Liver (tissue), 9 donors: ENCODE data around the gene ZNF423. TPM values are rescaled to one million over a fixed set of nuclear protein-coding genes. Genes with fewer than 3 reads are reported as not detected.

Experiments used
- DNase-seq: peaks from one replicate; pipeline ENCODE4 v3.0.0-alpha.2; 2017; ENCODE audit warnings: low spot score
- H3K27ac ChIP-seq, 2 donors: one replicate each; pipeline ENCODE4 v1.7.0; 2013; ENCODE audit warnings: inconsistent platforms in 2 of 2, low read length in 2 of 2, control low read depth in 1 of 2, low read depth in 1 of 2, mild to moderate bottlenecking in 1 of 2
- H3K27me3 ChIP-seq, 4 donors: one replicate each; pipeline versions ENCODE4 v1.6.1 to v1.7.0; 2013; ENCODE audit warnings: low read length in 3 of 4, inconsistent platforms in 1 of 4, mild to moderate bottlenecking in 1 of 4, moderate library complexity in 1 of 4; ENCODE audit not compliant: control insufficient read depth in 4 of 4, insufficient read depth in 4 of 4
- H3K36me3 ChIP-seq, 4 donors: one replicate each; pipeline versions ENCODE4 v1.6.1 to v1.7.0; 2013; ENCODE audit warnings: low read length in 3 of 4, mild to moderate bottlenecking in 3 of 4, low read depth in 1 of 4, moderate library complexity in 1 of 4; ENCODE audit not compliant: control insufficient read depth in 4 of 4, insufficient read depth in 3 of 4
- H3K4me1 ChIP-seq, 4 donors: one replicate each; pipeline versions ENCODE4 v1.6.1 to v1.7.0; 2013; ENCODE audit warnings: low read length in 3 of 4, mild to moderate bottlenecking in 3 of 4, moderate library complexity in 1 of 4; ENCODE audit not compliant: control insufficient read depth in 4 of 4, insufficient read depth in 4 of 4
- H3K4me3 ChIP-seq, 3 donors: one replicate each; pipeline versions ENCODE4 v1.6.1 to v1.7.0; 2013; ENCODE audit warnings: low read length in 3 of 3, control low read depth in 1 of 3, low read depth in 1 of 3, mild to moderate bottlenecking in 1 of 3
- H3K9ac ChIP-seq, 2 donors: one replicate each; pipeline ENCODE4 v1.7.0; 2013; ENCODE audit warnings: low read length in 2 of 2, mild to moderate bottlenecking in 2 of 2, moderate library complexity in 2 of 2, control low read depth in 1 of 2, low read depth in 1 of 2
- H3K9me3 ChIP-seq, 4 donors: one replicate each; pipeline versions ENCODE4 v1.6.1 to v1.7.0; 2013; ENCODE audit warnings: low read length in 3 of 4; ENCODE audit not compliant: control insufficient read depth in 4 of 4
- ATF3 ChIP-seq: IDR thresholded peaks from 2 replicates; pipeline ENCODE4 v1.6.1; 2016; ENCODE audit warnings: antibody characterized with exemption
- CTCF ChIP-seq: fragments of 150-350 bp; IDR thresholded peaks from 2 replicates; pipeline ENCODE4 v1.5.1; 2017; ENCODE audit warnings: improper control_type of control experiment, low read depth, low read length; ENCODE audit not compliant: missing input control
- EGR1 ChIP-seq, 2 donors: IDR thresholded peaks; 2 replicates each; pipeline ENCODE4 v1.6.1; 2016 to 2018; ENCODE audit warnings: antibody characterized with exemption in 2 of 2, low read depth in 2 of 2
- FOXA1 ChIP-seq: IDR thresholded peaks from 2 replicates; pipeline ENCODE4 v1.6.1; 2016; ENCODE audit warnings: antibody characterized with exemption
- FOXA2 ChIP-seq: IDR thresholded peaks from 2 replicates; pipeline ENCODE4 v1.6.1; 2016; ENCODE audit warnings: antibody characterized with exemption
- GABPA ChIP-seq, 2 donors: IDR thresholded peaks in 1 of 2; conservative IDR thresholded peaks in 1 of 2; 2 replicates each; pipeline ENCODE4 v1.6.1; 2016; ENCODE audit warnings: antibody characterized with exemption in 2 of 2, mild to moderate bottlenecking in 1 of 2, moderate library complexity in 1 of 2
- HNF4A ChIP-seq, 2 donors: conservative IDR thresholded peaks; 2 replicates each; pipeline ENCODE4 v1.6.1; 2016; ENCODE audit warnings: antibody characterized with exemption in 2 of 2, mild to moderate bottlenecking in 2 of 2
- JUND ChIP-seq, 2 donors: IDR thresholded peaks; 2 replicates each; pipeline ENCODE4 v1.6.1; 2016; ENCODE audit warnings: antibody characterized with exemption in 2 of 2
- NR2F2 ChIP-seq: IDR thresholded peaks from 2 replicates; pipeline ENCODE4 v1.6.1; 2016; ENCODE audit warnings: antibody characterized with exemption
- RAD21 ChIP-seq, 2 donors: IDR thresholded peaks; 2 replicates each; pipeline ENCODE4 v1.6.1; 2016; ENCODE audit warnings: antibody characterized with exemption in 2 of 2, mild to moderate bottlenecking in 2 of 2
- RXRA ChIP-seq, 2 donors: IDR thresholded peaks; 2 replicates each; pipeline ENCODE4 v1.6.1; 2017 to 2018; ENCODE audit warnings: antibody characterized with exemption in 2 of 2, mild to moderate bottlenecking in 1 of 2
- SP1 ChIP-seq: IDR thresholded peaks from 2 replicates; pipeline ENCODE4 v1.6.1; 2018; ENCODE audit warnings: antibody characterized with exemption, mild to moderate bottlenecking
- TAF1 ChIP-seq: conservative IDR thresholded peaks from 2 replicates; pipeline ENCODE4 v1.6.1; 2016; ENCODE audit warnings: antibody characterized with exemption, mild to moderate bottlenecking
- ZBTB33 ChIP-seq: IDR thresholded peaks from 2 replicates; pipeline ENCODE4 v1.6.1; 2016; ENCODE audit warnings: antibody characterized with exemption
- WGBS: extraction: QIAGEN DNeasy Blood & Tissue Kit; methylation state at CpG from one replicate; pipeline ENCODE4 v1.1.7; 2013; 5-methylcytosine and 5-hydroxymethylcytosine counted together
- polyA plus RNA-seq, 2 donors: library from polyadenylated mRNA; stranded (reverse) in 1 of 2; unstranded in 1 of 2; fragments of 200-250 nt in 1 of 2; fragments of >200 nt in 1 of 2; fragmentation: Nextera tagmentation in 1 of 2; extraction: Ambion mirVana in 1 of 2; gene quantifications; one replicate each; pipeline versions ENCODE4 v1.2.1 to v1.2.3, GENCODE V29; 2013 to 2015
- total RNA-seq, 2 donors: library from RNA; depleted of rRNA; stranded (reverse); fragments of >200 nt; gene quantifications; one replicate each; pipeline ENCODE4 v1.2.3, GENCODE V29; 2014
- TF ChIP-seq, protein P1 (sequence below): IDR thresholded peaks from 2 replicates; pipeline ENCODE4 v1.6.1; 2016; ENCODE audit warnings: antibody characterized with exemption, mild to moderate bottlenecking
- TF ChIP-seq, protein P2 (sequence below): IDR thresholded peaks from 2 replicates; pipeline ENCODE4 v1.6.1; 2016; ENCODE audit warnings: antibody characterized with exemption
- donor health status: healthy.
- donor health status: healthy.
- donor health status: healthy.
- donor health status: healthy.
- donor health status: healthy.

Gene ZNF423
- total and polyA plus RNA-seq, 4 donors: 0.24 to 1.6 (median 0.39) TPM

GRCh38 chr16:49544828-49545227 is 311.1 kb downstream of the ZNF423 start:
- no peaks in the 10 kb centered on the region for H3K9me3 ChIP-seq
- TF ChIP-seq SP1: no peak
- TF ChIP-seq HNF4A (conservative IDR thresholded peaks at IDR 0.05): no peak
- TF ChIP-seq CTCF: no peak
- no peak for TF ChIP-seq EGR1 (IDR thresholded peaks at IDR 0.05; ENCODE audit: low read depth in 2 of 2)
- TF ChIP-seq RAD21 (IDR thresholded peaks at IDR 0.05): no peak
- no peak for TF ChIP-seq FOXA2
- TF ChIP-seq RXRA (IDR thresholded peaks at IDR 0.05): no peak
- no peak for TF ChIP-seq GABPA (IDR thresholded peaks at IDR 0.05 in 1 of 2, conservative IDR thresholded peaks at IDR 0.05 in 1 of 2)
- H3K36me3 ChIP-seq: no peaks in the 10 kb centered on the region
- no peak for DNase-seq
- no peak overlapping the region for H3K27ac ChIP-seq
- WGBS: 88% methylated on average over 10 of the region's 10 CpGs
- no peaks in the 10 kb centered on the region for H3K27me3 ChIP-seq
- no peaks in the 10 kb centered on the region for H3K4me1 ChIP-seq
- H3K9ac ChIP-seq: no peak overlapping the region
- H3K4me3 ChIP-seq: no peak overlapping the region

DNA sequence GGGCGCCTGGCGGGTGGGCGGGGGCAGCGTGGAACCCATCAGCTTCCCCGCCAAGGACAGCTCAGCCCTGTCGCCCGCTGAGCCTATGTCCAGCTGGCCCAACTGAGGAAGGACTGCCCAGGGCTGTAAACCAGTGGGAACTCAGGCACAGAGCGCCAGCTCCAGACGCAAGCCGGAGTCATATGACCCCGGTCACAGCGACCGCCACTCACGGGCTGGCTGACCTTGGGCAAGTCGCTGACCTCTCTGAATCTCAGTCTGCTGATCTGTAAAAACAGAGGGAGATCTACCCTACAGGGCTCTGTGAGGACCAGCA is 312.3 kb downstream of the ZNF423 start:
- TF ChIP-seq JUND (IDR thresholded peaks at IDR 0.05) (no peak), TAF1 (no peak), RXRA (IDR thresholded peaks at IDR 0.05) (no peak), FOXA2 (no peak), GABPA (IDR thresholded peaks at IDR 0.05 in 1 of 2, conservative IDR thresholded peaks at IDR 0.05 in 1 of 2) (no peak), SP1 (no peak), CTCF (no peak), ZBTB33 (no peak), ATF3 (no peak), RAD21 (IDR thresholded peaks at IDR 0.05) (no peak), EGR1 (IDR thresholded peaks at IDR 0.05; ENCODE audit: low read depth in 2 of 2) (no peak), FOXA1 (no peak), HNF4A (conservative IDR thresholded peaks at IDR 0.05) (no peak), NR2F2 (no peak)
- TF ChIP-seq, protein P1, sequence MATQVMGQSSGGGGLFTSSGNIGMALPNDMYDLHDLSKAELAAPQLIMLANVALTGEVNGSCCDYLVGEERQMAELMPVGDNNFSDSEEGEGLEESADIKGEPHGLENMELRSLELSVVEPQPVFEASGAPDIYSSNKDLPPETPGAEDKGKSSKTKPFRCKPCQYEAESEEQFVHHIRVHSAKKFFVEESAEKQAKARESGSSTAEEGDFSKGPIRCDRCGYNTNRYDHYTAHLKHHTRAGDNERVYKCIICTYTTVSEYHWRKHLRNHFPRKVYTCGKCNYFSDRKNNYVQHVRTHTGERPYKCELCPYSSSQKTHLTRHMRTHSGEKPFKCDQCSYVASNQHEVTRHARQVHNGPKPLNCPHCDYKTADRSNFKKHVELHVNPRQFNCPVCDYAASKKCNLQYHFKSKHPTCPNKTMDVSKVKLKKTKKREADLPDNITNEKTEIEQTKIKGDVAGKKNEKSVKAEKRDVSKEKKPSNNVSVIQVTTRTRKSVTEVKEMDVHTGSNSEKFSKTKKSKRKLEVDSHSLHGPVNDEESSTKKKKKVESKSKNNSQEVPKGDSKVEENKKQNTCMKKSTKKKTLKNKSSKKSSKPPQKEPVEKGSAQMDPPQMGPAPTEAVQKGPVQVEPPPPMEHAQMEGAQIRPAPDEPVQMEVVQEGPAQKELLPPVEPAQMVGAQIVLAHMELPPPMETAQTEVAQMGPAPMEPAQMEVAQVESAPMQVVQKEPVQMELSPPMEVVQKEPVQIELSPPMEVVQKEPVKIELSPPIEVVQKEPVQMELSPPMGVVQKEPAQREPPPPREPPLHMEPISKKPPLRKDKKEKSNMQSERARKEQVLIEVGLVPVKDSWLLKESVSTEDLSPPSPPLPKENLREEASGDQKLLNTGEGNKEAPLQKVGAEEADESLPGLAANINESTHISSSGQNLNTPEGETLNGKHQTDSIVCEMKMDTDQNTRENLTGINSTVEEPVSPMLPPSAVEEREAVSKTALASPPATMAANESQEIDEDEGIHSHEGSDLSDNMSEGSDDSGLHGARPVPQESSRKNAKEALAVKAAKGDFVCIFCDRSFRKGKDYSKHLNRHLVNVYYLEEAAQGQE: no peak
- TF ChIP-seq, protein P2, sequence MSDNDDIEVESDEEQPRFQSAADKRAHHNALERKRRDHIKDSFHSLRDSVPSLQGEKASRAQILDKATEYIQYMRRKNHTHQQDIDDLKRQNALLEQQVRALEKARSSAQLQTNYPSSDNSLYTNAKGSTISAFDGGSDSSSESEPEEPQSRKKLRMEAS: no peak
- H3K9ac ChIP-seq: no peak overlapping the region
- no peaks in the 10 kb centered on the region for H3K9me3 ChIP-seq
- DNase-seq: no peak
- no peaks in the 10 kb centered on the region for H3K4me1 ChIP-seq
- WGBS: 94% methylated on average over 15 of the region's 15 CpGs
- no peaks in the 10 kb centered on the region for H3K27me3 ChIP-seq
- no peak overlapping the region for H3K4me3 ChIP-seq
- H3K27ac ChIP-seq: no peak overlapping the region
- H3K36me3 ChIP-seq: no peaks in the 10 kb centered on the region
